ENCODE measurements around the gene MRGPRD.

The MRGPRD gene

DNA sequence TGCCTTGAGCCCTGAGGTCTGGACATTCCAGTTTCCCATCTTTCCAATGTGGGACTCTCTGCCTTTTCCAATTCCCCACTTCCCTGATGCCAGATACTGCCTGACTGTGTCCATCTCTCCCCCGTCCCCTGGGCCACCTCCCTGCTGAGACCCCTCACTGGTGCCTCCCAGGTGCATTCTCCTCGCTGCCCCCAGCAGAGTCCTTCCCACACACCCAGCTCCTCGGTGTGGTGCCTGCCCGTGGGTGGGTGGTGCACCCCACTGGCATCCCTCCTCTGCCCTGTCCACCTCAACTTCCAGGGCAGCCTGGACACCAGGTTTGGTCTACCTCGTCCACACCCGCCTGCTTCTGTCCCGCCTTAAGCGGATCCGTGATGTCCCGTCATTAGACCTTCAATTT lies 37.2 kb upstream of the MRGPRD start:
- in situ Hi-C loops (cut with HindIII; ENCODE audit: low sequenced_read_pairs) = no loop called here
- no peak for DNase-seq (ENCODE audit: low read depth)
- no peak overlapping the region for H3K4me3 ChIP-seq (ENCODE audit: low read depth, low read length)
- no peak for TF ChIP-seq CTCF (IDR thresholded peaks at IDR 0.05; ENCODE audit: low read depth, low read length, missing control alignments)

- in situ Hi-C loops (cut with HindIII; ENCODE audit: low sequenced_read_pairs) = no loop called here
- TF ChIP-seq CTCF (IDR thresholded peaks at IDR 0.05; ENCODE audit: low read depth, low read length, missing control alignments) = no peak
- H3K4me3 ChIP-seq (ENCODE audit: low read depth, low read length) = no peak overlapping the region
- no peak for DNase-seq (ENCODE audit: low read depth)
These were observed 34.2 kb upstream of the MRGPRD start for GRCh38 chr11:69014898-69015549.

DNA sequence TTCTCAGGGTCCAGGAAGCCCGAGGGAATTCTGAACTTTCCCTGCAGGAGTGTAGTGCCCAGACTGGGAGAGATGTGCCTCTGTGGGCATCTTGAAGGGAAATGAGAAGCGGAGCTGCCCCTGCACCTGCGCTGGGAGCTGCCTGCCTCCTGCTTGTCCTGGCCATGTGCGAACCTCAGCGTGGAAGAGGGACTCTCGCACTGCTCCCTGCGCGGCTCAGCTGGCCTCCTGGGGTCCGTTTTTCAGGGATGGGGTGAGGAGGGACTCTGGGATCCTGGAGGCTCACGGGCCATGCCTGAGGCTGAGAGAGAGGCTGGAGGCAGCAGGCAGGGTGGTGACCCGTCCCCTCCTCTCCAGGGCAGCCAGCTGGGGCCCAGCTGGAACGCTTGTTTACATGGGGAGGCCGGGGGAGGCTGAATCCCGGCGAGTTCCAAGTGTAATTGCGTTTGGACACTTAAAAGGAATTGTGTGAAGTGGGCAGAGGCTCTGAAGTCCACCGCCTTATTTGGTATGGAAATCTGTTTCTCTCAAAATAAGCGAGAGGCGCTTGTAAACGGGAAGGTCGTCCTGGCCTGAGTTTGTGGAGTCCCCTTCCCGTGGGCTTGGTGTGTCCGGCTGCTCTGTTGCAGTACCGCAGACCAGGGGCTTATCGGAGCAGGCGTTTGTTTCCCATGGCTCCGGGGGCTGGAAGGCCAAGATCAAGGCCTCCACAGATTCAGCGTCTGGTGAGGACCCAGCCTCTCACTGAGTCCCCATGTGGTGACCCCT lies 33.5 kb upstream of the MRGPRD start:
- no peak for TF ChIP-seq CTCF (IDR thresholded peaks at IDR 0.05; ENCODE audit: low read depth, low read length, missing control alignments)
- no peak for DNase-seq (ENCODE audit: low read depth)
- no peak overlapping the region for H3K4me3 ChIP-seq (ENCODE audit: low read depth, low read length)
- in situ Hi-C loops (cut with HindIII; ENCODE audit: low sequenced_read_pairs) = no loop called here

DNA sequence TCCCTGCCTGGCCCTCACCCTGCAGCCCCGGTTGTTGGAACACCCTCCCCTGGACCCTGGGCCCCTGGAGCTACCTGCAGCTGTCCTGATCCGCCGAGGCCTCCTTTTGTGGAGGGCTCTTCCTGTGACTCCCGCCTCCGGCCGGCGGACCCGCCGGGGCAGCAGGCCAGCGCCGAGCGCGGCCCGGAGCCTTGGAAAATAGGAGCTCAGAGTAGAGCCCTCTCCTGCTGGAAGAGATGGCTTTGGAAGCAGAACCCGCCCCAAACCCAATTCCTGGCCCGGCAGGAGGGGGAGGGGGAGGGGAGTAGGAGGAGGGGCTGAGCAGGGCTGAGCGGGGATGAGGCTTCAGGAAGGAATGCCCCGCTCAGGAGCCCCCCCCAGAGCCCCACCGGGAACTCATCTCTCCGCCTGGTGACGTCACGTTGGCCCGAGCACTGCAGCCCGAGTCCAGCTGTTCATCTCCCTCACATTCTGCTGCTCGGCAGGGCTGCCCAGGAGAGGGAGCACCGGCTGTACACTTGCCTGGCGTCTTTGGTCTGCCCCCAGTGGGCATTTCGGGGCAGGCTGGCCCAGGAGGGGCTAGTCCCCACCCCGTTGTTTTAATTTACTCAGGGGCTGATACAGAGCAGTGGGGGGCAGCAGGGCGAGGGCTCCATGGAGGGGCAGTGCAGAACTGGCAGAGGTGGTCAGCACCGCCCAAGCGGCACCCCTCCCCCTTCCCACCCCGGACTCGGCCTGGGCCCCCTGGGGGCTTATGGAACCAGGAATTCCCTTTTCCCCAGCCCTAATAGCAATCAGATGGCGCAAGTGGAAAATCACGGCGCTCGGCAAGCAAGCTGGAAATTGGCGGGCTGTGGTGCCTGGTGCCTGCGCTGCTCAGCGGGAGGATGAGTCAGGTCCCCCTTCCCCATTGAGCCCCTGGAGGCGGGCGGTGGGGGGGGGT lies 32.5 kb upstream of the MRGPRD start, which contains the start of gene MRGPRF:
Gene MRGPRF (minus strand): TSS at position 238 of the 943 bp plus-strand sequence. CDS start 3,345 bp downstream, outside the sequence.
- peak; percentile 67 for TF ChIP-seq CTCF (IDR thresholded peaks at IDR 0.05; ENCODE audit: low read depth, low read length, missing control alignments)
- in situ Hi-C loops (cut with HindIII; ENCODE audit: low sequenced_read_pairs) = no loop called here
- DNase-seq (ENCODE audit: low read depth) = peak; percentile 57
- H3K4me3 ChIP-seq (ENCODE audit: low read depth, low read length) = peak within 1 kb of the TSS; percentile 53

DNA sequence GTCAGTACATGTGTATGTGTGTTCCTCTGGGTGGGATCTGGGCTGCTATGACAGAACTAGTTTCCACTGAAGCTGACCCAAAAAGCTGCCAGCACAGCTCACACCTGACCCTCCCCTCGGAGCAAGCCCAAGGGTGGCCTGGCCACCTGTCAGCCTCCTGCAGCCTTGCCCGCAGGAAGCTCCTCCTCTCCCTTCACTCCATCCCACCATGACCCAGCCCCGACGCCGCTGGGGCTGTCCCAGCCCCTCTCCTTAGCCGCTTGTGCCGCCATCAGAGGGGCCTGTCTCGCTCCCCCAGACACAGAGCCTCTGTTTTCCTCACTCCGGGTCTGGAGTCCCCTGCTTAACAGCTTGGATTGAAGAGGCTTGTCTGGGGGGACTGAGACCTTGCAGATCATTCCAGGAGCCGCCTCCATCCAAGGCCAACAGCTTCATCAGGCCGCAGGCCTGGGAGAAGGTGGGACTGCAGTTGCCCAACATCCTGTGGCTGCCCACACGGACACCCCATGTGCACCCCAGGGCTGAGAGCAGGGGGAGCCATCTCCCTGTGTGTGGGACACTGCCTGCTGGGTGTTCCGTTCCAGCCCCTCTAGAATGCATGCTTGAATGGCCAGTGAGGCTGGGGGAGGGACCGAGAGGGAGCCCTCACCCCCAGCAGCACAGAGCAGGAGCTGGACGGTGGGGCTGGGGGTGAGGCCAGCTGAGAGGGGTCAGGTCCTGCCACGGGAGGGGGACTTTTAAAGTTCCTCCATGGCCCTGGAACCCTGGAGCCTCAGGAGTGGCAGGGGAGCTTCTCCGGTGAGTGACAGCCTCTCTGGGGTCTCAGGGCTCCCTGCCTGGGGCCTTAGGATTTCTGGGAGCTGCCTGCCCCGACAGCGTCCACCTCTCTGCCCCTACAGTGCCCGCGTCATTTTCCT lies 31.6 kb upstream of the MRGPRD start:
- no peak for TF ChIP-seq CTCF (IDR thresholded peaks at IDR 0.05; ENCODE audit: low read depth, low read length, missing control alignments)
- DNase-seq (ENCODE audit: low read depth) = no peak
- H3K4me3 ChIP-seq (ENCODE audit: low read depth, low read length) = peak overlapping the region; percentile 53
- in situ Hi-C loops (cut with HindIII; ENCODE audit: low sequenced_read_pairs) = no loop called here

All from astrocyte of the cerebellum (primary cell).